HG03175 (cell line): ENCODE results near the gene AMPD1.

Experiments
- ATAC-seq: cut with Tn5 transposase; IDR thresholded peaks from one replicate; pipeline ENCODE4 v1.9.1; 2021; ENCODE audit warnings: mild to moderate bottlenecking, moderate library complexity; ENCODE audit not compliant: unreplicated experiment

AMPD1 gene

DNA sequence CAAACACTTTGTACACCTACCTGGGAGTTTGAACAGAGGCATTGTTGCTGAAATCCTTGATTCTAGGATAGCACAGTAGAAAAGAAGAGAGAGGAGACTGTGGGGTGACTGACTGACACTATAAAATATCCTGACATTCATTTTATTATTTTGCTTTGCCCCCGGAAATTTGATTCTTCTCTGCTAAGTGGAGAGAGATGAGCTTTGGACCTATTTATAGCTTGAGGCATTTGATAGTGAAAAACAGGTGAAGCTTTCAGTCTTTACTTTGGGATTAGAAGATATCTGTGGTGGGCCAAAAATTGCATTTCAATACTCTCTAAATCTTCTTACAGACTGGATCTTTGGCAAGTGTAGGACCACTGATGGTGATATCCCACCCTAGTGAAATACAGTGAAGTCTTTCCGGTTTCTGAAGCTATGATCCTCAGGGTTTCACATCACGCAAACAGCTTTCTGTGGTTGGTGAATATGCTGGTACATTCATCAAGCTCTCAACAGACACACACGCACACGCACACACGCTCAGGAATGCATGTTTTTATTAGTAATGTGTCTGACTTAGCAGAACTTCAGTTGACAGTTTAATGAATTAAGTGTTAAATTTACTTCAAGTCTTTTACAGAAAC, at the start of gene AMPD1:
TSS of gene AMPD1 (minus strand) at position 117 of the 629 bp plus-strand sequence. CDS start at position 42, 75 bp downstream.
- ATAC-seq: no peak

DNA sequence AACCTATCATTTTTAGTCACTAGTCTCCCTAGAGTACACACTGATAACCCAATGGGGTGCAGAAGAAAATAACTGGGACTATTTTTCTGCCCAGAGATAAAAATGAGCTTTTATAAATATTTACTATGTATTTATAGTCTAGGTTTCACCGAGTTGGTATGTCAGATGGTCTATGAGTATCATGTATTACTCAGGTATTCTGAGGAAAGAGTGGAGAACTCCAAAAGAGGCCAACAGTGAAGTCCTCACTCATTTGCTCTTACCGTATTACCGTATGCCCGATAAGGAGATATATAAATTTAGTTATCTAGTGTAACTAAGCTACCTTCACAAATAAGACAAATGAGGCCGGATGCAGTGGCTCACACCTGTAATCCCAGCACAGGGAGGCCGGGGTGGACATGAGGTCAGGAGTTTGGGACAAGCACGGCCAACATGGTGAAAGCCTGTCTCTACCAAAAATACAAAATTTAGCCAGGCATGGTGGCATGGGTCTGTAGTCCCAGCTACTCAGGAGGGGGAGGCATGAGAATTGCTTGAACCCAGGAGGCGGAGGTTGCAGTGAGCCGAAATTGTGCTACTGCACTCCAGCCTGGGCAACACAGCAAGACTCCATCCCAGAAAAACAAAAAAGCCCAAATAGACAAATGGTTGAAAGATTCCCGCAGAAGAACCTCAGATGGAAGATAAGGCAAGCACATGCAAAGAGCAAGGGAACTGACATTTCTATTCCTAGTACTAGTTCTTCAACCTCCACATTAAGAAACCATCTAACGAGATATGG, 46.8 kb upstream of the AMPD1 start:
- no peak for ATAC-seq

DNA sequence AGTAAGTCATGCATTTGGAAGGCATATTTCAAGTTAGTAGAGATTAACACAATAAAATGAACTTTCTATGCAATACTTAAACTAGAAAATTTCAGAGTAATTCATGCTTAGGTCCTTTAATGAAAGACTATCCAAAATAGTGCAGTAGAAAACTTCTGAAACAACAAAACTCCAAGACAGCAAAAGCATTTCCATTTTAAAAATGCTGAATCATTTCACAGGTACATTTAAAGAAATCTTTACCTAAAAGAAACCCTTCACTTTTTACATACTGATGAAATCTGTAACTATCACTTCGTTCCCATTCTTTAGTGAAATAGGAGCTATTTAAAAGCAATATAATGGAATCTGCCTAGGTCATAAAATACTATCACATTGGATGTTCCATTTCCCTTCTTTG, 45.0 kb upstream of the AMPD1 start:
- no peak for ATAC-seq

DNA sequence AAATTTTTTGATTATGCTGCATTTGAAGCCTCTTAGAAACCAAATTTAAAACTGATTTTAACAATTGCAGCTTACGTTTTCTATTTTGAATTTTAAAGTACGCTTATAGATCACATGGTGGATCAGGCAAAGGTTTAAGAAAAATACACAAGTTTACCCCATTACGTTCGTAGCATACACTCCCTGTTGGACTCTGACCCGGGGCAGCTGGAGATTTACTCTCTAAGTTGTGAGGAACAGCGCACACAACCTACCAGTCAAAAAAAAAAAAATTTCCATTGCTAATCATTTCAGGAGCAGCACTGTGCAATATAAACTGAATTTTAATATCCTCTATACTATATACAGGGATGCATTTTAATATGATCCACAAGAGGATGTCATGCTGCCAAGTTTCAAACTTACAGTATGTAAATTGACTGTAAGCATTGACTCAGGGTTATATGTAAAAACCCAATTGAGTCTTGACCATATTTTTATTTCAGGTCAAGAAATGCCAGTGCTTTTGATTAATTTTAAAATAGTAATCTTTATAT, 42.0 kb upstream of the AMPD1 start:
- no peak for ATAC-seq

- ATAC-seq: no peak
These were observed 40.1 kb upstream of the AMPD1 start for GRCh38 chr1:114735479-114735878.

DNA sequence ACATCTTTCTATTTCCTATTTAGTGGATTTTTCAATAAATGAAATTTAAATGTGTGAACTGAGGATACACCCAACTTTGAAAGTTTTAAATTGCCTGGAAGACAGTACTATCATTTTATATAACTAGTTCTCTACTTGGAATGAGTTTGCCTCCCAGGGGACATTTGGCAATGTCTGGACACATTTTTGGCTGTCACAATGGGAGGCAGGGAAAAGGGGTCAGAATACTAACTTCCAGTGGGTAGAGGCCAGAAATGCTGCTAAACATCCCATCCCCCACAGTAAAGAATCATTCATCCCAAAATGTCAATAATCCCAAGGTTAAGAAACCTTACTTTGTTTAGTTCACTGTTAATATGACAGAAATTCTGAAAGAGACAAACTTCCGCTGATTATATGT, 34.4 kb upstream of the AMPD1 start:
- ATAC-seq: no peak

DNA sequence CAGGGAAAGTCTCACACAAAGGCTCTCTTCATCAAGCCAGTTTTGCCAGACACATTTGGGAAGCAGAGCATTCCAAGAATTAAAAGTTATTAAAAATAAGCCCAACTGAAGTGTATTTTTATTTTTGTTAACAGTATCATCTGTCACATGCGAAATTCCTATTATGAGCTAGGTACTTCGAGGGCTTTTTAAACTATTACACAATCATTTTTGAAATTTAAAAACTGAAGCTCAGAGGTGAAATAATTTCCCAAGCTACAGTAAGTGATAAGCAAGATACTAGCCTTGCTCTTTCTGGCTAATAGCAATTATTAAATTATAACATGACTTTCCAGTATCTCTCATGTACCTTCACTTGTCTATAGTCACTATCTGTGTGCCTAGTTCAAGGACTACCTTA, 33.2 kb upstream of the AMPD1 start:
- no peak for ATAC-seq

- ATAC-seq: no peak
These were observed 29.9 kb upstream of the AMPD1 start for GRCh38 chr1:114725230-114725629.

DNA sequence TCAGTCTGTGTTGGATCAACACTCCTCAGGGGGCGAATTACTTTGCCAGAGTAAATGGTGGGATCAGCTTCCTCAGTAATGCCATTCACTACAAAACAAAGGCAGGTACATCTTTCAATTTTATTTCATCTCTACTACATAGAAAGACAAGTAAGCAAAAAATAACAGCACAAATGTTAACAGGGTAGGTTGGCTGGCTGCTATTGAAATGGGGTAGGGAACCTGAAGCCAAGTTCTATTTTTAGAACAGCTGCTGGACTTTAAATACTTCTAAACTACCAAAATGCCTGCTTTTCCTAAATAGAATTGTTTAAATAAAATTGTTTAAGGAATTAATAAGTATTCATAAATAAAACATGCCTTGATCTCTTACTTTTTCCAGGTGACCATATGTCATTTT, 28.6 kb upstream of the AMPD1 start:
- no peak for ATAC-seq

DNA sequence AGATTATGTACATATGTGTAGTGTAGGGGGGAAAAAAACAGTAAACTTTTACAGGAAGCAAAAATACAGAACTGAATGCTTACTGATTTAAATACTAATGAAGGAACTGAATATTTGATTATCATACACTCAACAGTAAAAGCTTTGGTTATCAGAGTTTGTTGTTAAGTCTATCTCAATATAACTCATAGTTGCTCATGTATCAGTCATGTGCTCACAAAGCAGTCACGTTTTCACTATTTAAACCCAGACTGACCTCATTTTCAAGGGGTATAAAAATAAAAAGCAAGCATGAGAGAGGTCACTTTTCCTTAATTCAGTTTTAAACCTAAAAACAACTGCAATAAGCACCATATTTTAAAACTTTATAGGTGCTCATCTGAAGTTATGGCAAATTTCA, 28.1 kb upstream of the AMPD1 start:
- ATAC-seq: no peak

DNA sequence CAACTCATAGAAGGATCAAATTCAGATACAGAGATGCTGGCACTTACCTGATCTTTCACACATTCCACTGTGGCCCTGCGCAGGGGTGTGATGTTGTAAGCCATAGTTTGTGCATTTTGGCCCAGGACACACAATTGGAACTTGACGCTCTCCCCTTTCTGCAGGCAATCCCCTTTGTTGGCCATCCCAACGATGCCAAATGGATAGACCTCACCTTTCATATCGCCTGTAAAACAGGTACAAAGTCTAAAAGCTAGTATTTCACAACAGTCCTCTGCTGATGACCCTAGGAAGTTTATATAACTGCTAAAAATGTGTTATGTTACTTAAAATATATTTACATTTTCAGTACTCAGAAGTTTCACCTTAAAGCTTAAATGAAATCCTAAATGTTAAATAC, 25.1 kb upstream of the AMPD1 start:
- no peak for ATAC-seq

DNA sequence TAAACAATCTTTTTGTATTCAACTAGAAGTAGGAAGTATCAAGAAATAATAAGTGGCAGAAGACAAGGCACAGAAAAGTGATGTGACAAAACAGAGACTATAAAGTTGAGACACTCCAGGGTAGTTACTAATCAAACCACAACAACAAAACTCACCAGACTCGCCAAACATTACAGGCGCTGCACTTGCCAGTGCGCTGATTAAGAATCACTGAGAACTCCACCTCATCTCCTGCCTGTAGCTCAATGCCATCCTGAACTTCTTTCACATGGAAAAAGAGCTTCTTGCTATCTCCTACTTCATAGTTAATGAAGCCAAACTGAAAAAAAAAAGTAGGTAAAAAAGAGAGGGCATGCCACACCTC, 24.1 kb upstream of the AMPD1 start:
- ATAC-seq: no peak

DNA sequence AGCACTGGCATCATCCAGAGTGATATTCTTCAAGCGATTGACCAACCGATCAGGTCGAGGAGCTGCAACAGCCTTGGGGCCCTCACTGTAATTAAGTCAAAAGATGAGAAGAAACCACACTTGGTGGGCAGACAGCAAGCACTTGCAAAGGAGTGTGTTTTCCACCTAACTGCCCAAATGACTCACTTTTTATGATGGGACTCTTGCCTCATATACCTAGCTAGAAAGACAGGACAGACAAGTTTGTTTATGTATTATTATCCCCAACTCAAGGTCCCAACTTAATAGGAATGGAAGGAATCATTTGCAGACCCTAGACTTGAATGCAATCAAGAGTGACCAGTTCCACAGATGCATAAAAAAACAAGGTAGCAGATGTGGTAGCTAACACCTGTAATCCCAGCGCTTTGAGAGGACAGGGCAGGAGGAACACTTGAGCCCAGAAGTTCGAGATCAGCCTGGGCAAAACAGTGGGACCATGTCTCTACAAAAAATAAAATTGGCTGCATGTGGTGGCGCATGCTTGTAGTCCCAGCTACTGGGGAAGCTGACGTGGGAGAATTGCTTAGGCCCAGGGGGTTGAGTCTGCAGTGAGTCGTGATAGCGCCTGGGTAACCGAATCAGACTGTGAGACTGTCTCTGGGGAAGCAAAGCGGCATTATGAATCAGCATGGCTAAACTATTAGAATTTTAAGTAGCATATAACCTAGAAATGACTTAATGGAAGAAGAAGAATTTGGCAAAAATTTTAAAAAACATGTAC, 23.5 kb upstream of the AMPD1 start:
- ATAC-seq: no peak

- ATAC-seq: peak; percentile 94
These were observed 21.2 kb upstream of the AMPD1 start, which contains the start of gene NRAS for GRCh38 chr1:114716304-114717170. Gene NRAS, minus strand, starts transcription at chr1:114716771. Its CDS starts 611 bp downstream, at chr1:114716160.

- ATAC-seq: no peak
These were observed 20.6 kb upstream of the AMPD1 start for GRCh38 chr1:114715952-114716303.

GRCh38 chr1:114712977-114713376, 17.6 kb upstream of the AMPD1 start:
- no peak for ATAC-seq

- ATAC-seq: no peak
These were observed 15.0 kb upstream of the AMPD1 start for GRCh38 chr1:114710360-114710759.

GRCh38 chr1:114707604-114708003, 12.3 kb upstream of the AMPD1 start:
- no peak for ATAC-seq

DNA sequence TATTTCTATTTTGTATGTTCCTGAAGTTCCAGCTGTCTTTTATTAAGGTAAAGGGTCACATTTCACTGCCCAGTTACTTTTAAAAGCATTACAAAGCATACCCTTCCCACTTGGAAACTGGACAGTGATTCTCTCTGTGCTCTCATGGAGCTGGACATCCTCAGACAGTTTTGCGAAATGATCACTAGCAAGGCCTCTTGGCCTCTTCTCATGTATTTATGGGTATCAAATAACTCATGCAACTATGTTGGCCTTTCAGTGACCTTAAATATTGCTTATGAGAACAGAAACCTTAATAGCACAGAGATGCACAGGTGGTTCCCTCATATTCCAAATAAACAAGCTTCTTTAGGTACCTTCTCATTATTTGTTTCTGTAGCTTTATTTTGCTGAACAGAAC, 7.9 kb upstream of the AMPD1 start:
- no peak for ATAC-seq

DNA sequence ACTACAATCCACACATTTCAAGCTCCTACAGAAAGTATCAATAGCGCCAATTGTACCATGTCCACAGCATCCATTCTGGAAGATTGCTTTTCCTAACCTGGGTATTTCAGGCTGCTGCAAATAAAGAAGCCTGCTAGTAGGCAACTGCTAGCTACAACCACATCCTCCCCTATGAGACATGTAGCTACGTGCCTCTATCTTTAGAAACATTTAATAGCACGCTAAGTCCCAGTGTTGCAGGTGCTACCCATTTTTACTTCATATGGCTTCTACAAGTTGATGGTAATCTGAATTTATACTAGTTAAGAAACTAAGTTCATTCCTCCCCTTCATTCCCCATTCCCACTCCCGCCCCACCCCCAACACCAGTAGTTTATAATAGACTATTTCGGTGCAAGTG, 7.4 kb upstream of the AMPD1 start:
- ATAC-seq: no peak

GRCh38 chr1:114701931-114702330, 6.6 kb upstream of the AMPD1 start:
- no peak for ATAC-seq
